Lower leg skin (tissue), 4 donors: ENCODE data around the gene PSMD7. TPM values are rescaled to one million over a fixed set of nuclear protein-coding genes. Genes with fewer than 3 reads are reported as not detected.
A peak's percentile ranks its signal among the peaks of the same experiment; 100 is the strongest.

Source experiments
- DNase-seq, 2 donors: peaks; one replicate each; pipeline ENCODE4 v3.0.0-alpha.2; 2019; ENCODE audit warnings: low spot score in 2 of 2
- H3K4me3 ChIP-seq: fragments of 200-600 bp; sonication (generic); 2 replicates; pipeline ENCODE4 v1.5.1; 2017; ENCODE audit warnings: mild to moderate bottlenecking, low read depth; ENCODE audit not compliant: poor library complexity, severe bottlenecking
- CTCF ChIP-seq, 3 donors: fragments of 450-650 bp; IDR thresholded peaks; one replicate each; pipeline ENCODE4 v1.5.1; 2016; ENCODE audit warnings: antibody characterized with exemption in 3 of 3, mild to moderate bottlenecking in 3 of 3, moderate library complexity in 2 of 3
- POLR2A ChIP-seq, 2 donors: fragments of 450-650 bp; IDR thresholded peaks; one replicate each; pipeline ENCODE4 v1.6.1; 2016 to 2017; ENCODE audit warnings: antibody characterized with exemption in 2 of 2, mild to moderate bottlenecking in 1 of 2, moderate library complexity in 1 of 2
- WGBS, 2 donors: methylation state at CpG; one replicate each; pipeline ENCODE4 v1.1.5; 2018; 5-methylcytosine and 5-hydroxymethylcytosine counted together
- intact Hi-C: fragments of 100-400 bp; cut with DNase I; formaldehyde crosslinking; loops from one replicate; pipeline ENCODE4 v1.15.0; 2023; ENCODE audit warnings: low total_unique reads
- total RNA-seq, 4 donors: library from RNA; depleted of rRNA; stranded (reverse); fragments of >200 nt; gene quantifications; one replicate each; pipeline ENCODE4 v1.1.0, GENCODE V29; 2016

Gene PSMD7
- total RNA-seq, 4 donors from 2014 or later, result 77.3 to 109 (median 102) TPM

- 93 to 94% methylated on average over 7 of the region's 7 CpGs for WGBS, 2 donors
- intact Hi-C loops, result no loop called here
- TF ChIP-seq CTCF (IDR thresholded peaks at IDR 0.05), result no peak
- no peak for TF ChIP-seq POLR2A (IDR thresholded peaks at IDR 0.05)
- no peak overlapping the region for H3K4me3 ChIP-seq
- DNase-seq, result no peak
Observed at GRCh38 chr16:74288065-74288464, 8.5 kb upstream of the PSMD7 start.

GRCh38 chr16:74290356-74290755 is 6.3 kb upstream of the PSMD7 start:
- no peak overlapping the region for H3K4me3 ChIP-seq
- no peak for TF ChIP-seq CTCF (IDR thresholded peaks at IDR 0.05)
- TF ChIP-seq POLR2A (IDR thresholded peaks at IDR 0.05), result no peak
- DNase-seq, result no peak
- intact Hi-C loops, result no loop called here

GRCh38 chr16:74291176-74291575 is 5.4 kb upstream of the PSMD7 start:
- 81 to 82% methylated on average over 5 of the region's 5 CpGs for WGBS, 2 donors
- no peak for DNase-seq
- no peak overlapping the region for H3K4me3 ChIP-seq
- intact Hi-C loops, result no loop called here
- no peak for TF ChIP-seq CTCF (IDR thresholded peaks at IDR 0.05)
- TF ChIP-seq POLR2A (IDR thresholded peaks at IDR 0.05), result no peak

GRCh38 chr16:74291577-74292208 is 4.9 kb upstream of the PSMD7 start:
- intact Hi-C loops, result no loop called here
- no peak overlapping the region for H3K4me3 ChIP-seq
- no peak for DNase-seq
- 67 to 71% methylated on average over 1 of the region's 1 CpG for WGBS, 2 donors
- TF ChIP-seq CTCF (IDR thresholded peaks at IDR 0.05) (no peak), POLR2A (IDR thresholded peaks at IDR 0.05) (no peak)

GRCh38 chr16:74296104-74296431 is 546 bp upstream of the PSMD7 start:
- WGBS, 2 donors, result 1% methylated on average over 9 of the region's 9 CpGs
- DNase-seq, result no peak
- TF ChIP-seq CTCF (IDR thresholded peaks at IDR 0.05) (no peak), POLR2A (IDR thresholded peaks at IDR 0.05) (no peak)
- H3K4me3 ChIP-seq, result peak overlapping the region; percentile 84
- intact Hi-C loops, result no loop called here

GRCh38 chr16:74297145-74297665 is 591 bp downstream of the PSMD7 start:
- intact Hi-C loops, result no loop called here
- 0% methylated on average over 27 of the region's 27 CpGs for WGBS, 2 donors
- H3K4me3 ChIP-seq, result peak overlapping the region; percentile 84
- peak in 1 of 2 donors; percentile 82 for DNase-seq
- no peak for TF ChIP-seq CTCF (IDR thresholded peaks at IDR 0.05)
- no peak for TF ChIP-seq POLR2A (IDR thresholded peaks at IDR 0.05)
